Hepatocyte (in vitro differentiated cells): Measurements from ENCODE around the gene NUDC.

Experiments
- EZH2 ChIP-seq: fragments of 200-600 bp; sonication (generic); IDR thresholded peaks from 2 replicates; pipeline ENCODE4 v1.6.1; 2016; ENCODE audit warnings: antibody characterized with exemption, mild to moderate bottlenecking, borderline replicate concordance
- EZH2phosphoT487 ChIP-seq: fragments of 200-600 bp; sonication (generic); IDR thresholded peaks from one replicate; pipeline ENCODE4 v1.6.1; 2018; ENCODE audit warnings: antibody characterized with exemption, mild to moderate bottlenecking, low read depth, moderate library complexity; ENCODE audit not compliant: unreplicated experiment, severe bottlenecking

GRCh38 chr1:26951216-26951615 is 29.7 kb downstream of the NUDC start:
- TF ChIP-seq EZH2phosphoT487, result no peak
- no peak for TF ChIP-seq EZH2
